H9 (cell line): ENCODE data around the gene F2RL3. TPM values are rescaled to one million over a fixed set of nuclear protein-coding genes. Genes with fewer than 3 reads are reported as not detected.

Experiments used
- DNase-seq: peaks from one replicate; pipeline ENCODE4 v3.0.0-alpha.2; 2017
- H2AFZ ChIP-seq: one replicate; pipeline ENCODE4 v1.6.1; 2013; ENCODE audit warnings: mild to moderate bottlenecking, low read length, control low read depth, moderate library complexity
- H2AK5ac ChIP-seq: 2 replicates; pipeline ENCODE4 v1.6.1; 2013; ENCODE audit warnings: low read length, control low read depth, mixed read lengths; ENCODE audit not compliant: insufficient read length
- H2BK120ac ChIP-seq: one replicate; pipeline ENCODE4 v1.6.1; 2013; ENCODE audit warnings: low read depth, mild to moderate bottlenecking, low read length, control low read depth, inconsistent platforms; ENCODE audit not compliant: poor library complexity, severe bottlenecking
- H2BK12ac ChIP-seq: 2 replicates; pipeline ENCODE4 v1.6.1; 2013; ENCODE audit warnings: low read length, control low read depth, mixed read lengths, low read depth; ENCODE audit not compliant: insufficient read length
- H2BK15ac ChIP-seq: 2 replicates; pipeline ENCODE4 v1.6.1; 2013; ENCODE audit warnings: low read depth, low read length, control low read depth
- H2BK20ac ChIP-seq: one replicate; pipeline ENCODE4 v1.6.1; 2013; ENCODE audit warnings: low read depth, mild to moderate bottlenecking, low read length, control low read depth, inconsistent platforms; ENCODE audit not compliant: poor library complexity, severe bottlenecking
- H2BK5ac ChIP-seq: 2 replicates; pipeline ENCODE4 v1.6.1; 2013; ENCODE audit warnings: low read length, control low read depth, mixed read lengths; ENCODE audit not compliant: insufficient read length
- H3K14ac ChIP-seq: 2 replicates; pipeline ENCODE4 v1.6.1; 2013; ENCODE audit warnings: low read length, control low read depth; ENCODE audit not compliant: insufficient read depth
- H3K18ac ChIP-seq: 2 replicates; pipeline ENCODE4 v1.6.1; 2013; ENCODE audit warnings: low read depth, mild to moderate bottlenecking, mixed read lengths, low read length, control low read depth; ENCODE audit not compliant: insufficient read length
- H3K23ac ChIP-seq: 2 replicates; pipeline ENCODE4 v1.6.1; 2013; ENCODE audit warnings: low read length, control low read depth, mixed read lengths, low read depth; ENCODE audit not compliant: insufficient read length
- H3K23me2 ChIP-seq: 2 replicates; pipeline ENCODE4 v1.6.1; 2013; ENCODE audit warnings: low read depth, mild to moderate bottlenecking, mixed read lengths, low read length, control low read depth; ENCODE audit not compliant: insufficient read length, poor library complexity, severe bottlenecking
- H3K27ac ChIP-seq: 2 replicates; pipeline ENCODE4 v1.5.1; 2013; ENCODE audit warnings: low read length, control low read depth, mixed read lengths, low read depth; ENCODE audit not compliant: insufficient read length
- H3K27me3 ChIP-seq: 2 replicates; pipeline ENCODE4 v1.6.1; 2013; ENCODE audit warnings: low read length, control low read depth, inconsistent platforms; ENCODE audit not compliant: insufficient read depth
- H3K4ac ChIP-seq: 2 replicates; pipeline ENCODE4 v1.6.1; 2013; ENCODE audit warnings: low read depth, mild to moderate bottlenecking, control low read depth, inconsistent platforms, low read length, moderate library complexity
- H3K4me1 ChIP-seq: 2 replicates; pipeline ENCODE4 v1.6.1; 2013; ENCODE audit warnings: low read length, control low read depth, inconsistent platforms; ENCODE audit not compliant: insufficient read depth
- H3K4me2 ChIP-seq: 2 replicates; pipeline ENCODE4 v1.6.1; 2013; ENCODE audit warnings: low read length, control low read depth, mixed read lengths; ENCODE audit not compliant: insufficient read length, insufficient read depth
- H3K56ac ChIP-seq: 2 replicates; pipeline ENCODE4 v1.6.1; 2013; ENCODE audit warnings: low read depth, mild to moderate bottlenecking, mixed read lengths, low read length, control low read depth; ENCODE audit not compliant: insufficient read length
- H3K79me1 ChIP-seq: 2 replicates; pipeline ENCODE4 v1.6.1; 2013; ENCODE audit warnings: low read depth, mild to moderate bottlenecking, moderate library complexity, low read length, control low read depth, inconsistent platforms; ENCODE audit not compliant: insufficient read depth, poor library complexity, severe bottlenecking
- H3K79me2 ChIP-seq: 2 replicates; pipeline ENCODE4 v1.6.1; 2013; ENCODE audit warnings: low read length, control low read depth, inconsistent platforms; ENCODE audit not compliant: insufficient read depth
- H3K9ac ChIP-seq: 2 replicates; pipeline ENCODE4 v1.6.1; 2013; ENCODE audit warnings: low read length, control low read depth, mixed read lengths; ENCODE audit not compliant: insufficient read length; ENCODE audit errors: extremely low read depth
- H3K9me3 ChIP-seq: one replicate; pipeline ENCODE4 v1.6.1; 2013; ENCODE audit warnings: low read depth, low read length, inconsistent platforms; ENCODE audit not compliant: control insufficient read depth
- H3T11ph ChIP-seq: one replicate; pipeline ENCODE4 v1.6.1; 2013; ENCODE audit warnings: mild to moderate bottlenecking, low read length, control low read depth, inconsistent platforms
- H4K20me1 ChIP-seq: one replicate; pipeline ENCODE4 v1.6.1; 2013; ENCODE audit not compliant: control insufficient read depth, insufficient read length, insufficient read depth
- H4K5ac ChIP-seq: 2 replicates; pipeline ENCODE4 v1.6.1; 2013; ENCODE audit warnings: low read depth, mild to moderate bottlenecking, mixed read lengths, low read length, control low read depth; ENCODE audit not compliant: insufficient read length
- H4K8ac ChIP-seq: replicated peaks from 2 replicates; pipeline ENCODE4 v1.6.1; 2013; ENCODE audit warnings: low read length, control low read depth, mixed read lengths, low read depth; ENCODE audit not compliant: insufficient read length
- H4K91ac ChIP-seq: 2 replicates; pipeline ENCODE4 v1.6.1; 2013; ENCODE audit warnings: low read depth, mild to moderate bottlenecking, moderate library complexity, mixed read lengths, low read length, control low read depth; ENCODE audit not compliant: insufficient read length
- H3K27ac Mint-ChIP-seq, 3 experiments: 2 replicates in 2 of 3; 3 replicates in 1 of 3; pipeline ENCODE4 v1.8.0; 2020 to 2021; ENCODE audit warnings: mixed read lengths in 3 of 3, mild to moderate bottlenecking in 1 of 3, moderate library complexity in 1 of 3
- H3K27me3 Mint-ChIP-seq: 2 replicates; pipeline ENCODE4 v1.8.0; 2021; ENCODE audit warnings: low read depth, mild to moderate bottlenecking, moderate library complexity, mixed read lengths
- H3K36me3 Mint-ChIP-seq, 3 experiments: 2 replicates in 2 of 3; 3 replicates in 1 of 3; pipeline ENCODE4 v1.8.0; 2020 to 2021; ENCODE audit warnings: low read depth in 3 of 3, mixed read lengths in 3 of 3; ENCODE audit not compliant: insufficient read depth in 1 of 3
- H3K4me1 Mint-ChIP-seq, 2 experiments: 2 replicates each; pipeline ENCODE4 v1.8.0; 2020; ENCODE audit warnings: mixed read lengths in 2 of 2
- H3K4me3 Mint-ChIP-seq, 2 experiments: 2 replicates in 1 of 2; 3 replicates in 1 of 2; pipeline ENCODE4 v1.8.0; 2020 to 2021; ENCODE audit warnings: mild to moderate bottlenecking in 2 of 2, mixed read lengths in 2 of 2, moderate library complexity in 1 of 2
- H3K9me3 Mint-ChIP-seq, 2 experiments: 2 replicates in 1 of 2; 3 replicates in 1 of 2; pipeline ENCODE4 v1.8.0; 2020; ENCODE audit warnings: mild to moderate bottlenecking in 2 of 2, mixed read lengths in 2 of 2, moderate library complexity in 1 of 2
- WGBS: extraction: QIAGEN DNeasy Blood & Tissue Kit; methylation state at CpG from one replicate; pipeline ENCODE4 v1.1.7; 2013; ENCODE audit warnings: missing lambda C conversion rate, low lambda C conversion rate, mixed read lengths; ENCODE audit not compliant: insufficient read length; ENCODE audit errors: extremely low coverage; 5-methylcytosine and 5-hydroxymethylcytosine counted together
- total RNA-seq: library from RNA; stranded (reverse); gene quantifications from 2 replicates; pipeline ENCODE4 v1.2.1, GENCODE V29; 2021
- TF ChIP-seq, protein P1 (sequence below): fragments of 200-600 bp; sonication (generic); conservative IDR thresholded peaks from 3 replicates; pipeline ENCODE4 v1.8.0; 2021; ENCODE audit warnings: antibody characterized with exemption, mild to moderate bottlenecking

Gene F2RL3
- total RNA-seq, 1 experiment from 2014 or later = not detected

DNA sequence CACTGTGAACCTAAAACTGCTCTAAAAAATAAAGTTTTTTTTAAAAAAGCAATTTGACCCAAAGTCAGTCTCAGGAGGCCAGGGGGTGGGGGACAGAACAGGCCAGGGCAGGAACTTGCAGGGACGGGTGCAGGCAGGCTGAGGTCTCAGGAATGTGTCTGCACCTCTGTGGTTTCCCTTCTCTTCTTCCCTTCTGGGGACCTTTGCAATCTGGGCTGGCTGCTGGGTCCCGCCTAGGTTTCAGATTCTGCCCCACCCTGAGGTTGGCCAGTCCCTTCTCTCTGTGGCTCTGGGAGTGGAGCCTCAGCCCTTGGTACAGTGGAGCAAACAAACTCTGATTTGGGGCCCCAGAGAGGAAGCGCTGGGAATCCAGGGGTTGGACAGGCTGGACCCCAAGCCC is 5.3 kb upstream of the F2RL3 start:
- no peaks in the 10 kb centered on the region for H3K23me2 ChIP-seq
- H3K9ac ChIP-seq = no peak overlapping the region
- no peaks in the 10 kb centered on the region for H4K20me1 ChIP-seq
- no peaks in the 10 kb centered on the region for H3K27me3 ChIP-seq
- no peak overlapping the region for H3K27ac ChIP-seq
- Mint-ChIP-seq H3K36me3 (peaks cover 31 to 39% (median 33%) of the 10 kb centered on the region in 3 experiments), H3K4me3 (no peak overlapping the region), H3K27me3 (peaks cover 5% of the 10 kb centered on the region), H3K9me3 (peaks cover 26 to 31% of the 10 kb centered on the region in 2 experiments), H3K4me1 (no peaks in the 10 kb centered on the region), H3K27ac (no peak overlapping the region)
- TF ChIP-seq, protein P1, sequence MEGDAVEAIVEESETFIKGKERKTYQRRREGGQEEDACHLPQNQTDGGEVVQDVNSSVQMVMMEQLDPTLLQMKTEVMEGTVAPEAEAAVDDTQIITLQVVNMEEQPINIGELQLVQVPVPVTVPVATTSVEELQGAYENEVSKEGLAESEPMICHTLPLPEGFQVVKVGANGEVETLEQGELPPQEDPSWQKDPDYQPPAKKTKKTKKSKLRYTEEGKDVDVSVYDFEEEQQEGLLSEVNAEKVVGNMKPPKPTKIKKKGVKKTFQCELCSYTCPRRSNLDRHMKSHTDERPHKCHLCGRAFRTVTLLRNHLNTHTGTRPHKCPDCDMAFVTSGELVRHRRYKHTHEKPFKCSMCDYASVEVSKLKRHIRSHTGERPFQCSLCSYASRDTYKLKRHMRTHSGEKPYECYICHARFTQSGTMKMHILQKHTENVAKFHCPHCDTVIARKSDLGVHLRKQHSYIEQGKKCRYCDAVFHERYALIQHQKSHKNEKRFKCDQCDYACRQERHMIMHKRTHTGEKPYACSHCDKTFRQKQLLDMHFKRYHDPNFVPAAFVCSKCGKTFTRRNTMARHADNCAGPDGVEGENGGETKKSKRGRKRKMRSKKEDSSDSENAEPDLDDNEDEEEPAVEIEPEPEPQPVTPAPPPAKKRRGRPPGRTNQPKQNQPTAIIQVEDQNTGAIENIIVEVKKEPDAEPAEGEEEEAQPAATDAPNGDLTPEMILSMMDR = no peak
- DNase-seq = no peak
- no peak overlapping the region for H2AK5ac ChIP-seq
- H3K79me2 ChIP-seq = no peaks in the 10 kb centered on the region
- no CpG with 5 or more reads among the region's 3 CpGs for WGBS
- H3K23ac ChIP-seq = no peak overlapping the region
- no peak overlapping the region for H2BK12ac ChIP-seq
- no peaks in the 10 kb centered on the region for H3K79me1 ChIP-seq
- no peak overlapping the region for H4K5ac ChIP-seq
- H3K18ac ChIP-seq = no peak overlapping the region
- H3K9me3 ChIP-seq = peaks cover 10% of the 10 kb centered on the region
- no peak overlapping the region for H3K56ac ChIP-seq
- H2BK120ac ChIP-seq = no peak overlapping the region
- H2BK5ac ChIP-seq = no peak overlapping the region
- H4K91ac ChIP-seq = no peak overlapping the region
- H3K4ac ChIP-seq = no peak overlapping the region
- H2AFZ ChIP-seq = no peak overlapping the region
- no peak overlapping the region for H3K14ac ChIP-seq
- no peak overlapping the region for H3K4me2 ChIP-seq
- no peak overlapping the region for H4K8ac ChIP-seq
- H2BK20ac ChIP-seq = no peak overlapping the region
- H3T11ph ChIP-seq = no peak overlapping the region
- no peaks in the 10 kb centered on the region for H3K4me1 ChIP-seq
- no peak overlapping the region for H2BK15ac ChIP-seq
